DOHH2 (cell line): ENCODE data around the gene OSBPL10.

Source experiments
- H3F3A ChIP-seq: fragments of 200-600 bp; sonication (generic), shearing (Covaris generic); 2 replicates; pipeline ENCODE4 v1.6.0; 2016; ENCODE audit warnings: antibody characterized with exemption, mild to moderate bottlenecking; ENCODE audit not compliant: control insufficient read depth, insufficient read depth
- H3K27ac ChIP-seq: fragments of 200-600 bp; sonication (generic); 2 replicates; pipeline ENCODE4 v1.5.1; 2014; ENCODE audit warnings: low read depth, mild to moderate bottlenecking, low read length, moderate library complexity
- H3K27me3 ChIP-seq: fragments of 200-600 bp; sonication (generic); 2 replicates; pipeline ENCODE4 v1.6.1; 2014; ENCODE audit warnings: mild to moderate bottlenecking, low read length, mixed read lengths; ENCODE audit not compliant: control insufficient read depth
- H3K36me3 ChIP-seq: fragments of 200-600 bp; sonication (generic); 2 replicates; pipeline ENCODE4 v1.6.1; 2014; ENCODE audit warnings: mild to moderate bottlenecking, low read length, moderate library complexity, mixed read lengths; ENCODE audit not compliant: control insufficient read depth
- H3K4me1 ChIP-seq: fragments of 200-600 bp; sonication (generic); 2 replicates; pipeline ENCODE4 v1.6.1; 2014; ENCODE audit warnings: mild to moderate bottlenecking, low read length, mixed read lengths; ENCODE audit not compliant: control insufficient read depth
- H3K4me2 ChIP-seq: fragments of 200-600 bp; sonication (generic); 2 replicates; pipeline ENCODE4 v1.6.0; 2014; ENCODE audit warnings: mild to moderate bottlenecking, low read length, moderate library complexity
- H3K4me3 ChIP-seq: fragments of 200-600 bp; sonication (generic); 2 replicates; pipeline ENCODE4 v1.5.1; 2014; ENCODE audit warnings: mild to moderate bottlenecking, low read length, mixed read lengths
- H3K79me2 ChIP-seq: fragments of 200-600 bp; sonication (generic); 2 replicates; pipeline ENCODE4 v1.6.1; 2014; ENCODE audit warnings: mild to moderate bottlenecking, low read length, mixed read lengths; ENCODE audit not compliant: control insufficient read depth
- H3K9me2 ChIP-seq: fragments of 200-600 bp; sonication (generic); replicated peaks from 2 replicates; pipeline ENCODE4 v1.6.1; 2014; ENCODE audit warnings: mild to moderate bottlenecking, low read length, mixed read lengths; ENCODE audit not compliant: control insufficient read depth
- H3K9me3 ChIP-seq: fragments of 200-600 bp; sonication (generic); 2 replicates; pipeline ENCODE4 v1.6.1; 2014; ENCODE audit warnings: antibody characterized with exemption, low read length, mixed read lengths; ENCODE audit not compliant: control insufficient read depth, insufficient read depth
- H4K20me1 ChIP-seq: fragments of 200-600 bp; sonication (generic); 2 replicates; pipeline ENCODE4 v1.6.0; 2014; ENCODE audit warnings: low read depth, mild to moderate bottlenecking, antibody characterized with exemption, low read length, moderate library complexity; ENCODE audit not compliant: control insufficient read depth, insufficient read depth
- CTCF ChIP-seq: fragments of 200-600 bp; sonication (generic); IDR thresholded peaks from one replicate; pipeline ENCODE4 v1.5.1; 2014; ENCODE audit warnings: antibody characterized with exemption, mild to moderate bottlenecking, low read depth, low read length; ENCODE audit not compliant: poor library complexity, severe bottlenecking
- EZH2phosphoT487 ChIP-seq: fragments of 200-600 bp; sonication (generic); IDR thresholded peaks from 2 replicates; pipeline ENCODE4 v1.6.1; 2017; ENCODE audit warnings: borderline replicate concordance, mild to moderate bottlenecking, antibody characterized with exemption, low read length, moderate library complexity, mixed read lengths

OSBPL10 gene

DNA sequence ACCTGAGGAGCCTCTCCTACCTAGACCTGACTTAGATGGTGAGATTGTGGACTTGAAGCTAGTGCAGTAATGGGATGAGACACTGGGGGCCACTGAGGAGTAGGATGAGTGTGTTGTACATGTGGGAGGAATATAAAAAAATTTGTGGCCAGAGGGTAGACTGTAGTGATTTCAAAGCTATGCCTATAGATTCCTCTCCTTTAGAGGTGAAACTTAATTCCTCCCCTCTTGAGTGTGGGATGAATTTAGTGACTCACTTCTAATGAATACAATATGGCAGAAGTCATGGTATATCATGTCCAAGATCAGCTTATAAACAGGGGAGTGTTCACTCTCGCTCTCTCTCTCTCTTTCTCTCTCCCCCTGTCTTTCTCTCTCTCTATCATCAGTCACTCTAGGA lies 7.2 kb upstream of the OSBPL10 start:
- H3K27me3 ChIP-seq = no peaks in the 10 kb centered on the region
- no peaks in the 10 kb centered on the region for H3K9me2 ChIP-seq
- no peak overlapping the region for H3K4me3 ChIP-seq
- H3K79me2 ChIP-seq = peaks cover 12% of the 10 kb centered on the region
- peaks cover 23% of the 10 kb centered on the region for H3K4me1 ChIP-seq
- no peak overlapping the region for H3K27ac ChIP-seq
- H3K4me2 ChIP-seq = no peak overlapping the region
- H3K9me3 ChIP-seq = peaks cover 8% of the 10 kb centered on the region; the same call in 1 of the 2 replicates
- no peaks in the 10 kb centered on the region for H3F3A ChIP-seq
- TF ChIP-seq EZH2phosphoT487 = no peak
- no peak for TF ChIP-seq CTCF
- H4K20me1 ChIP-seq = no peaks in the 10 kb centered on the region
- peaks cover 50% of the 10 kb centered on the region for H3K36me3 ChIP-seq

DNA sequence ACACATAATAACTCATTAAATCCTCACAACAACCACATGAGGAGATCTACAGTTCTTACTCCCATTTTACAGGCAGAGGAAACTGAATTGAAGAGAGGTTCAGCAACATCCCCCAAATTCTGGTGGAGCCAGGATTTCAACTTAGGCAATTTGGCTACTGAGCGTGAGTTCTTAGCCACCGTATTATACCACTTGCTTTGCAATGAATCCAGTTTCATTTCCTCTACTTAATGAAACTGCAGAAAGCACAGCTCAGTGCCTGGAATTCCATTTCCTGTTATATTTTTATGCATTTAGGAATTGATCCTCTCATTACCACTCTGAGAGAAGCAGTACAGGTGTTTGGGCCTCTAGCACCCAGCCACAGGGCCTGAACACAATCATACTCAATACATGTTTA lies 4.8 kb upstream of the OSBPL10 start:
- no peaks in the 10 kb centered on the region for H3K9me2 ChIP-seq
- H3K27me3 ChIP-seq = no peaks in the 10 kb centered on the region
- no peaks in the 10 kb centered on the region for H4K20me1 ChIP-seq

DNA sequence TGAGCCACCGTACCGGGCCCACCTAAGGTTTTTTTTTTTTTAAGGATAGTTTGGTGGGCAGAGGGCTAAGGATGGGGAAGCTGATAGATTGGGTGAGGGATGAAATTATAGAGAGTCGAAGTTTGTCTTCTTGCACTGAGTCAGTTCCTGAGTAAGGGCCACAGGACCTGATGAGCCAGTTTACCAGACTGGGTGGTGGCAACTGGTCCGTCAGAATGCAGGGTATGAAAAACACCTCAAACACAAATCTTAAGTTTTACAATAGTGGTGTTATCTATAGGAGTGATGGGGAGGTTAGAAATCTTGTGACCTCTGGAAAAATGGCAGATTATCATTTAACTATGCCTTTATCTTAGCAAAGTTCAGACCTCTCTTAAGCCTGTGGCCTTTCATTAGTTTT lies 3.3 kb upstream of the OSBPL10 start:
- Histone ChIP-seq H3K79me2 (peaks cover 51% of the 10 kb centered on the region), H3K9me2 (no peaks in the 10 kb centered on the region), H3K4me1 (peaks cover 42% of the 10 kb centered on the region), H3K4me2 (0 out of 2 replicates have a peak overlapping the region, but pooled peaks have one; percentile 0), H3K27me3 (no peaks in the 10 kb centered on the region), H4K20me1 (no peaks in the 10 kb centered on the region), H3K27ac (no peak overlapping the region), H3K36me3 (peaks cover 48% of the 10 kb centered on the region), H3K4me3 (no peak overlapping the region), H3K9me3 (no peaks in the 10 kb centered on the region), H3F3A (peaks cover 9% of the 10 kb centered on the region)
- TF ChIP-seq CTCF (no peak), EZH2phosphoT487 (no peak)

More for the DNA sequence above, 4.8 kb upstream of the OSBPL10 start:
- Histone ChIP-seq H3K79me2 (peaks cover 36% of the 10 kb centered on the region), H3K4me1 (peaks cover 38% of the 10 kb centered on the region), H3K4me3 (no peak overlapping the region; the same call in 1 of the 2 replicates), H3K4me2 (peak overlapping the region; percentile 19), H3K36me3 (peaks cover 51% of the 10 kb centered on the region), H3F3A (no peaks in the 10 kb centered on the region), H3K27ac (0 out of 2 replicates have a peak overlapping the region, but pooled peaks have one; percentile 2), H3K9me3 (peaks cover 5% of the 10 kb centered on the region; the same call in 1 of the 2 replicates)
- TF ChIP-seq EZH2phosphoT487 (no peak), CTCF (no peak)
